ENCODE results near the gene SBF2. TPM values are rescaled to one million over a fixed set of nuclear protein-coding genes. Genes with fewer than 3 reads are reported as not detected.

SBF2 gene
- total RNA-seq, 4 donors from 2014 or later: 67.5 to 92.9 (median 71.6) TPM

GRCh38 chr11:10064828-10065227, 229.2 kb downstream of the SBF2 start:
- no peaks in the 10 kb centered on the region for H3K27me3 ChIP-seq
- H3K36me3 ChIP-seq: no peaks in the 10 kb centered on the region
- TF ChIP-seq CTCF (IDR thresholded peaks at IDR 0.05) (no peak), POLR2A (IDR thresholded peaks at IDR 0.05) (no peak)
- 89 to 96% methylated on average over 2 of the region's 2 CpGs for WGBS, 2 donors
- intact Hi-C loops (cut with DNase I): no loop called here
- no peak for DNase-seq
- H3K9me3 ChIP-seq: no peaks in the 10 kb centered on the region
- no peak overlapping the region for H3K27ac ChIP-seq
- no peak overlapping the region for H3K4me3 ChIP-seq (replicated peaks in 1 of 3)
- no peaks in the 10 kb centered on the region for H3K4me1 ChIP-seq

- Histone ChIP-seq H3K4me1 (peaks cover under 1 to 3% of the 10 kb centered on the region in 2 donors), H3K27me3 (no peaks in the 10 kb centered on the region), H3K36me3 (no peaks in the 10 kb centered on the region), H3K27ac (no peak overlapping the region), H3K9me3 (no peaks in the 10 kb centered on the region), H3K4me3 (replicated peaks in 1 of 3) (no peak overlapping the region)
- intact Hi-C loops (cut with DNase I): no loop called here
- TF ChIP-seq CTCF (IDR thresholded peaks at IDR 0.05): no peak
- TF ChIP-seq POLR2A (IDR thresholded peaks at IDR 0.05): no peak
- 85 to 100% methylated on average over 1 of the region's 1 CpG for WGBS, 2 donors
- no peak for DNase-seq
These were observed 235.7 kb downstream of the SBF2 start for GRCh38 chr11:10058356-10058755.

GRCh38 chr11:10051868-10052586, 242.0 kb downstream of the SBF2 start:
- H3K4me1 ChIP-seq: peaks cover 5 to 9% of the 10 kb centered on the region in 2 donors
- TF ChIP-seq POLR2A (IDR thresholded peaks at IDR 0.05): no peak
- TF ChIP-seq CTCF (IDR thresholded peaks at IDR 0.05): no peak
- 56 to 61% methylated on average over 4 of the region's 4 CpGs for WGBS, 2 donors
- no peak overlapping the region for H3K4me3 ChIP-seq (replicated peaks in 1 of 3)
- intact Hi-C loops (cut with DNase I): no loop called here
- no peaks in the 10 kb centered on the region for H3K9me3 ChIP-seq
- no peak for DNase-seq
- no peak overlapping the region for H3K27ac ChIP-seq
- no peaks in the 10 kb centered on the region for H3K27me3 ChIP-seq
- no peaks in the 10 kb centered on the region for H3K36me3 ChIP-seq

- intact Hi-C loops (cut with DNase I): no loop called here
- H3K4me3 ChIP-seq (replicated peaks in 1 of 3): no peak overlapping the region
- H3K36me3 ChIP-seq: no peaks in the 10 kb centered on the region
- H3K27ac ChIP-seq: no peak overlapping the region
- no peaks in the 10 kb centered on the region for H3K27me3 ChIP-seq
- TF ChIP-seq POLR2A (IDR thresholded peaks at IDR 0.05) (no peak), CTCF (IDR thresholded peaks at IDR 0.05) (no peak)
- DNase-seq: no peak
- H3K9me3 ChIP-seq: no peaks in the 10 kb centered on the region
- H3K4me1 ChIP-seq: peaks cover 5 to 9% of the 10 kb centered on the region in 2 donors
These were observed 243.5 kb downstream of the SBF2 start for GRCh38 chr11:10050561-10050960.

- H3K27me3 ChIP-seq: no peaks in the 10 kb centered on the region
- 79 to 82% methylated on average over 3 of the region's 3 CpGs for WGBS, 2 donors
These were observed 244.3 kb downstream of the SBF2 start for GRCh38 chr11:10049756-10050155.

More at GRCh38 chr11:10049756-10050155, 244.3 kb downstream of the SBF2 start:
- intact Hi-C loops (cut with DNase I): no loop called here
- H3K9me3 ChIP-seq: no peaks in the 10 kb centered on the region
- TF ChIP-seq CTCF (IDR thresholded peaks at IDR 0.05): no peak
- TF ChIP-seq POLR2A (IDR thresholded peaks at IDR 0.05): no peak
- no peak overlapping the region for H3K4me3 ChIP-seq (replicated peaks in 1 of 3)
- peaks cover 5 to 9% of the 10 kb centered on the region in 2 donors for H3K4me1 ChIP-seq
- no peaks in the 10 kb centered on the region for H3K36me3 ChIP-seq
- DNase-seq: no peak
- H3K27ac ChIP-seq: no peak overlapping the region
